ENCODE measurements around the gene PLEKHG5.

PLEKHG5 gene, protein sequence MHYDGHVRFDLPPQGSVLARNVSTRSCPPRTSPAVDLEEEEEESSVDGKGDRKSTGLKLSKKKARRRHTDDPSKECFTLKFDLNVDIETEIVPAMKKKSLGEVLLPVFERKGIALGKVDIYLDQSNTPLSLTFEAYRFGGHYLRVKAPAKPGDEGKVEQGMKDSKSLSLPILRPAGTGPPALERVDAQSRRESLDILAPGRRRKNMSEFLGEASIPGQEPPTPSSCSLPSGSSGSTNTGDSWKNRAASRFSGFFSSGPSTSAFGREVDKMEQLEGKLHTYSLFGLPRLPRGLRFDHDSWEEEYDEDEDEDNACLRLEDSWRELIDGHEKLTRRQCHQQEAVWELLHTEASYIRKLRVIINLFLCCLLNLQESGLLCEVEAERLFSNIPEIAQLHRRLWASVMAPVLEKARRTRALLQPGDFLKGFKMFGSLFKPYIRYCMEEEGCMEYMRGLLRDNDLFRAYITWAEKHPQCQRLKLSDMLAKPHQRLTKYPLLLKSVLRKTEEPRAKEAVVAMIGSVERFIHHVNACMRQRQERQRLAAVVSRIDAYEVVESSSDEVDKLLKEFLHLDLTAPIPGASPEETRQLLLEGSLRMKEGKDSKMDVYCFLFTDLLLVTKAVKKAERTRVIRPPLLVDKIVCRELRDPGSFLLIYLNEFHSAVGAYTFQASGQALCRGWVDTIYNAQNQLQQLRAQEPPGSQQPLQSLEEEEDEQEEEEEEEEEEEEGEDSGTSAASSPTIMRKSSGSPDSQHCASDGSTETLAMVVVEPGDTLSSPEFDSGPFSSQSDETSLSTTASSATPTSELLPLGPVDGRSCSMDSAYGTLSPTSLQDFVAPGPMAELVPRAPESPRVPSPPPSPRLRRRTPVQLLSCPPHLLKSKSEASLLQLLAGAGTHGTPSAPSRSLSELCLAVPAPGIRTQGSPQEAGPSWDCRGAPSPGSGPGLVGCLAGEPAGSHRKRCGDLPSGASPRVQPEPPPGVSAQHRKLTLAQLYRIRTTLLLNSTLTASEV

DNA sequence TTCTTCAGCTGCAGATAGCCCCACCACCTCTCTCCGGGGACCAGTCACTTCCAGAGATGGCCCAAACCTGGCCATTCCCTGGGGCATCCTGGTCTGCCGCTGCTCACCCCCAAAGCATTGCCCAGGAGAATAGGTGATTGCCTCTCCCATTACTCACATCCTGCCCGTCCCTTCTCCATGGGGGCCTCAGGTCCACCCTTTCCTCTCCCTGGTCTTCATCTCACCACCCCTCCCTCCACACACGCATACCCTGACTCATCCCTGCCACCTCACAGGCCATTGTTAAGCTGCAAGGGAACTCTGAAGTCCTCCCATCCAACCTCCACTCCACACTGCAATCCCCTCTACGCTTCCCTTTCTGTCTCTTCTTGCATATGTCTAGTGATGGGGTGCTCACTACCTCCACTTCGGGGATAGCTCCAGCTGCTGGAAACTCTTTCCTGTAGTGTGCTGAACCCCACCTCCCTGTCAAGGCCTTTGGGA lies at the start of gene PLEKHG5:
Gene PLEKHG5, minus strand, starts transcription at position 188 of the 483 bp plus-strand sequence. CDS start 14,096 bp downstream, outside the sequence.
- no peak for DNase-seq (ENCODE audit: low read depth)

DNA sequence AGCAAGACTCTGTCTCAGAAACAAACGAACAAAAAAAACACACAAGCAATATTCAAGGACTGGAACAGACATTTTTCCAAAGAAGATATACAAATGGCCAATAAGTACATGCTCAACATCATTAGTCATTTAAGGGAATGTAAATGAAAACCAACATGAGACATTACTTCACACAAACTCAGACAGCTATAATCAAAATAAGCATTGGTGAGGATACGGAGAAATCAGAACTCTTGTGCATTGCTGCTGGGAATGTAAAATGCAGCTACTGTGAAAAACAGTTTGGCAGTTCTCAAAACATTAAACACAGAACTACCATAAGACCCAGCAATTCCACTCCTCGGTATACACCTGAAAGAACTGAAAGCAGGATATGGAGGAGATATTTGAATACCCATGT lies 47.5 kb upstream of the PLEKHG5 start:
- no peak for DNase-seq (ENCODE audit: low read depth)

DNA sequence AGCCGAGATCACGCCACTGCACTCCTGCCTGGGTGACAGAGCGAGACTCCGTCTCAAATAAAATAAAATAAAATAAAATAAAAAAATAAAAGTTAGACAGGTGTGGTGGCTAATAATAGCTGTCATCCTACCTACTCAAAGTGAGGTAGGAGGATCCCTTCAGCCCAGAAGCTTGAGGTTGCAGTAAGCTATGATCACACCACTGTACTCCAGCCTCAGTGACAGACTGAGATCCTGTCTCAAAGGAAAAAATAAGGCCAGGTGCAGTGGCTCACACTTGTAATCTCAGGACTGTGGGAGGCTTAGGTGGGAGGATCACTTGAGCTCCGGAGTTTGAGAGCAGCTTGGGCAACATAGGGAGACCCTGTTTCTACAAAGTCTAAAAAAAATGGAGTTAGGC lies 44.8 kb upstream of the PLEKHG5 start:
- no peak for DNase-seq (ENCODE audit: low read depth)

DNA sequence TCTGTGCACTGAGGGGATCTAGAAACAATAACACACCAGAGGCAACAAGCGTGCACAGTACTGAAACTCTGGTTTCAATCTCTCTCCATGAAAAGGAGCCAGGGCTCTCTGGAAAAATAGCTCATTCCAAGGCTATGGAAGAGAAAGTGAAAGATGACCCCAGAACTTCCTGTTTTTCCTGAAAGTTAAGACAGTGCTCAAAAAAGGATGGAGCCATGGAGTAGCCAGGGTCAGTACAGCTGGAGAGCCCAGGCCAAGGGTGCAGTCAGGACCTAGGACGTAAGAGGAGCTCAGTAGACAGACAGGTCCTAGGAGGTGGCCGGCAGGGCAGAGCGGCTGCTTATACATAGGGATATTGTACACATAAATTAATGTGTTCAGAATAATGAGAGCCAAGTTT lies 43.7 kb upstream of the PLEKHG5 start:
- no peak for DNase-seq (ENCODE audit: low read depth)

DNA sequence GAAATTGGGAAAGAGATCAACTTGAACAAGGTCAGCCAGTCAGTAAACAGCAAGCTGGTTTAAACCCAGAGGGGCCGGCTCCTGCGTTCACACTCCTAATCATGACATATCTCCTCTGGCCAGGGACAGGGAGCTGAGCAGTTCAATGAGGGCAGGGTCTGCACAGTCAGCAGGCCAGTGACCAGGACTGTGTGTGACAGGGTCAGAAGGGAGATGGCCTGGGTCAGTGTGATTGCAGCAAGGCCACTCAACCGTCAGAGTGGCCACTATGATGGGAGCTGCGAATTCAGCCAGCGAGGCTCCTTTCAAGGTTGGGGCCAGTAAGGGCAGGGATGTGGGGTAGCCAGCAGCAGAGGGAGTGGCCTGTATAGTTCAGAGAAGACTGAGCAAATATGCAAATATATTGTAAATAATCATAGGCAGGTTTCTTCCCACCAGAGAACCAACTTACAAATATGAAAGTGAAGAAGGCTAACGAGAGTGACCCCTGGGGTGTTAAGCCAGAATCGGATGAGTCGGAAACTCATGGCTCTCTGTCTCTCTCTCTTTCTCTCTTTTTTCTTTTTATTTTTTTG lies 42.9 kb upstream of the PLEKHG5 start:
- DNase-seq (ENCODE audit: low read depth) = no peak

DNA sequence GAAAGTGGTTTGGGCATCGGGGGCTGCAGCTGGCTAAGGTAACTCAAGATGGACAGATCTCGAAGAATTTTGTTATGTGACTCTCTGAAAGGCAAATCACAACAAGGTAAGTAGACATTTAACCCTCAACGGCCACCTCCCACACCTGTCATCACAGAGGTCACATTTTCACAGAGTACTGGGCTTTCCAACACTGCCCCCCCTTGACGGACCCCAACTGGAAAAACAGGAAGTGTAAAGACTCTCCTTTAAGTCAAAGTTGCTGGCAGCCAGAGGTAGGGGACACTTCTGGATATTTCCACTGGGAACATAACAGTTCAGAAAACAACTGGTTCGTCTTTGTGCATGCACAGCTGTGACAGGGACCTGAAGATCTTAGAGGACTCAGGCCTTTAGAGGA lies 40.5 kb upstream of the PLEKHG5 start:
- DNase-seq (ENCODE audit: low read depth) = no peak

DNA sequence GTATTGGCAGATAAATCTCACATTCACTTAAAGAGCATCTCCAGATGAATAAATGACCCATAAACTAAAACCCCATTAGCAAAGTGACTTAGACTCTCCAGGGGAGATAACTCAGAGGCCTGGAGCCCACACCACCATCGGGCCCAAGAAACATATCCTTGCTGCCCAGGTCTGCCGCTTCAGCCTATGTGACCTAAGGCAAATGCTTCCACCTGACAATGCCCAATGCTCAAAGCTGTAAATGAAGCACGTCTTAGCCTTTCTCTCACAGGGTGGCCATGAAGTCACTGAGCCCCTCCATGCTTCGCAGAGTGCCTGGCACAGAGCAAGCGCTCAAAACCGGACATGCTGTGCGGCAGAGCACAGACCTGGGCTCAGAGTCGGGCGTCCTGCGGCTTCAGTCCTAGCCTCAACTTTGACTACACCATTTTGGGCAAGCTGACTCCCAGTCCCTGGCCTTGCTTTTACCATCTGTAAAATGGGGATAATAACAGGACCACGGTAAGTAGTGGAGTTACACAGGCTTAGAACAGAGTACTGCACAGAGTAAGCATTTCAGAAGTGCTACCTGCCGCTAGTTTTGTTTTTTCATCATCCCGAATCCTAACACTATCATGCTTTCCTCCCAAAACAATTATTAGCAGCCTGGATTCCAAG lies 39.2 kb upstream of the PLEKHG5 start:
- no peak for DNase-seq (ENCODE audit: low read depth)

DNA sequence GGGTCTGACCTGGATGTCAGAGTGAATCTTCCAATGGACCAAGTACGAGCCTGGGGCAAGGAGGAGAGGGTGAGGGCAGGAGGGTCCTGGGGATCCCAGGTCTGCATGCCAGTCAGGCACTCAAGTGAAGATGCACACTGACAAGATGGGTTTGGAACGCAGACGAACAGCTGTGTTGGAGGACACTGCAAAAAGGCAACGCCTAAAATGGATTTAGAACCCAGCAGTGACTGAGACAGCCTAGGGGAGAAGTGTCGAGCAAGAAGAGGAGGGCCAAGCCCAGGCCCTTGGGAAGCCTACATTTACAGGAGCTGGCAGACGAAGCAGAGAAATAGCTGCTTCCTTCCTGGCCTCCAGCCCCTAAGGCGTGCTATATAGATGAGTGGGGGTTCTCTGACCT lies 37.0 kb upstream of the PLEKHG5 start:
- no peak for DNase-seq (ENCODE audit: low read depth)

DNA sequence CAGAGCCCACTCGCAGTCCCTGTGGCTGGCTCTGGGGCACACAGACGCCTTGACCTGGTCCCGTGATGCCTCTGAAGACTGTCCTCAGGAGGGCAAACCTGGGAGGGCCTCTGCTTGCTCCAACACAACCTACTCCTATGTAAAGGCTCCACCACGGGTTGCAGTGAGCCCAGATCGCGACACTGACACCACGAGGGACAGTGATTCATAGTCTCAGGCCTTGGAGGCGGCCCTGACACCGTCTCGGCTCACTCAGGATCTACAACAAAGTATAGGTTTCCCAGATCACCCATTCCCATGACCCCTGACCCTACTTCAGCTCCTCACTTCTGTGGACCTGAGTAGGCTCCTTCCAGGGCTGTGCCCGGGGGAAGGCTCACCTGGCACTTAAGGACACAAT lies 34.8 kb upstream of the PLEKHG5 start:
- DNase-seq (ENCODE audit: low read depth) = no peak

DNA sequence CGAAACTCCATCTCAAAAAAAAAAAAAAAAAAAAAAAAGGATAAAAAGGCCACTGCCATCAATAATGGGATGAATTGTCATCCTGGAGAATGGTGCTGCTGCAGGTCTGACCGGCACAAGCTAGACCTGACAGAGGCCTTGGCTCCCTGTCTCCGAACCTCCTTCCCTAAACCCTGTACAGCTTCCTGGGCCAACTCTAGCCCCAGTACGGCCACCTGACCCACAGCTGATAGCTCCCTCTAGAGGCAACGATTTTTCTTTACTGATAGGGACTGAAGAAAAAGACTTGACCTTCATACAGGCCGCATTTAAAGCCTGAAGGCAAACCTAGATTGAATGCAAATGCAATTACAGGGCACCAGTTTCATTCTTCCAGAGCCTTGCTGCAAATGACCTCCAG lies 32.1 kb upstream of the PLEKHG5 start:
- no peak for DNase-seq (ENCODE audit: low read depth)

DNA sequence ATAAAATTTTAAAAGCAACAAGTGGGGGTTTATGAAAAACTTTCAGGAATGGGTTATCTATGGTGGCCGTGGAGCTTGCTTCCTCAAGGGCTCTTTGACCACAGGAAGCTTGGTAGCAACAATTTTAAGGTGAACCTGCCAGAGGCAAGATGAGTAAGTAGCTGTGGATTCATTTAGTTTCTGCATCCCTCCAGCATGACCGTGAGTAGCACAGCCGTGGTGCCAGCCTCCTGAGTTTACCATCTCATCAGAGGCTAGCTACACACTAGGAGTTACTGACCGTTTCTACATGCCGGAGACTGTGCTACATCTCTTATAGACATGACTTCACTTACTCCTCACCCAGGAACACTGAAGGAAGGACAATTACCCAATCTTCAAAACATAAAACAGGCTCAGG lies 30.1 kb upstream of the PLEKHG5 start:
- DNase-seq (ENCODE audit: low read depth) = no peak

DNA sequence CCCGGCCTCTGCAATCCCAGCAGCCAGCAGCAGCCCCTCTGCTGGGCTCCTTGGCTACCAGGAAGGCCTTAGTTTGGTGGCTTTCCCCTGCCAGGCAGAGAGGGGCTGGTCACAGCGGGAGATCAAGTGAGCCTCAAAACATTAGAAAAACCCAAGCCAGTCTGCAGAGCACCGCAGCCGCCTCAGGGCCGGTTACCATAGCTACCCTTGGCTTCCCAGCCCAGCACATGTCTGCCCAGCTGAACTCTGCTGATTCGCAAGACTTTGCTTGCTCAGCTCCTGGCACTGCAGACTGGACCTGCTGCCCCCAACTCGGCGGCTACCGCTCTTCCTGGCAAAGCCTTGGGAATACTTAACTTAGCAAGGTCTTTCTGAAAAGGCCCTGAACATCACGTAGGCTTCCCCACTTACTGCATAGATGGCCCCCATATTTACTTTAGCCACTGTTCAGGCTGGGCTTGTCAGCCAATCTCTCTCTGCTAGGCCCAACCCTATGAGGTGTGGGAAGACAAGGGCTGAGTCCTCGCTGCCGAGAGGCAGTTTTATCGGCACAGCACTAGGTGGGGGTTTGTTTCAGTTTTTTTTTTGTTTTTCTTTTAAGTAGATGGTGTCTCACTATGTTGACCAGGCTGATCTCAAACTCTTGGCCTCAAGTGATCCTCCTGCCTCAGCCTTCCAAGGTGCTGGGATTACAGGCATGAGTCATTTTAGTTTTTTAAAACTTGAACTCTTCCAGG lies 28.6 kb upstream of the PLEKHG5 start:
- no peak for DNase-seq (ENCODE audit: low read depth)

DNA sequence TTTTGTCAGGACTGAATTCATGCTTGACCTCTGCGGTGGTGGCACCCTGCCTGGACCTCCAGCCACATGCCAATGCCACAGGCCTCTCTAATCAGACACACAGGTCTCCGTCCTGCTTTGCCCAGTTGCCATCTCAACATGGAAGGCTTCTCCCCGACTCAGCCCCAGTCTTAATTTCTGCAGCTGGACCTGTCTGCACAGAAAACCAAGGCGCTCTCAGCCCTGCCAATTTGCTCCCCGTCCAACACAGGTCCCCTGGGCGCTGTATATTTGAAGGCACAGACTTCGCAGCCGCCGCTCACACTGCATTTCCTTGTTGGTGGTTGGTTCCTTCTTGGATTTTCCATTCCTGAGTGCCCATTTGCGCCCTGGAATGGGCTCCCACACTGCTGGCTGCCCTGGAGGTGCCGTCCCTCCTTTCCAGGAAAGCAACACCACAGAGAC lies 28.0 kb upstream of the PLEKHG5 start:
- no peak for DNase-seq (ENCODE audit: low read depth)

DNA sequence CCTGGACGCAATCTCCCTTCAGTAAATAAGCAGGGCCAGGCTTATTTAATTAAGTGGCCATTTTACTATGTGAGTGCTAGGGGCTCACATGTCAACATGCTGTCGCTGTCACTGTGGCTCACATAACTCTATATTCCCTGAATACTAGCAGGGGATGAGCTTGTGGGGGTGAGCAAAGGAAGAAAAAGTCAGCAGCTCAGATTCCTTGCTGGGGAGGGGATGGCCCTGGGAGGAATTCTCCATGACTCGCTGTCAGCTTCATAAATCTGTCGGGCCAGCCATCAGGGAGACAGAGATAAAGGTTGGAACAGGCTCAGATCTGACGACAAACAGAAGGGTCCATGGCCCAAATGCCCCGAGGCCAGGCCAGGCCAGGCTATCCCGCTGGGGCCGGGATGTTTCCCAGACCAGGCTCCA lies 26.0 kb upstream of the PLEKHG5 start:
- no peak for DNase-seq (ENCODE audit: low read depth)

DNA sequence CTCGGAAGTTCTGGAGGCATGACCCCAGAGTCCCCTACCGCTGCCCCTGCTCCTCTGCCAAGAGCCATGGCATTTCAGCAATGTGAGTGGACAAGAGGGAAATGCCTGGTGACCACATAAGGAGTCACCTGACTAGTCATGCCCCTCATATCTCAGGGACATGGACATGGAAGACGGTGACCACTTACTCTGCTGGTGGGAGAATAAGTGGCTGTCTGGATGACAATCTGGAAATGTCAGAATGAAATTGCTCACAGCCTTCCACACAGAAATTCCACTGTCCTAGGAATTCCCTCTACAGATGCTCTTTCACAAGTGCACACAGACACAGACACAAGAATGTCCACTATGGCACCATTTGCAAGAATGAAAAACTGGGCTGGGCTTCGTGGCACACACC lies 24.3 kb upstream of the PLEKHG5 start:
- no peak for DNase-seq (ENCODE audit: low read depth)

DNA sequence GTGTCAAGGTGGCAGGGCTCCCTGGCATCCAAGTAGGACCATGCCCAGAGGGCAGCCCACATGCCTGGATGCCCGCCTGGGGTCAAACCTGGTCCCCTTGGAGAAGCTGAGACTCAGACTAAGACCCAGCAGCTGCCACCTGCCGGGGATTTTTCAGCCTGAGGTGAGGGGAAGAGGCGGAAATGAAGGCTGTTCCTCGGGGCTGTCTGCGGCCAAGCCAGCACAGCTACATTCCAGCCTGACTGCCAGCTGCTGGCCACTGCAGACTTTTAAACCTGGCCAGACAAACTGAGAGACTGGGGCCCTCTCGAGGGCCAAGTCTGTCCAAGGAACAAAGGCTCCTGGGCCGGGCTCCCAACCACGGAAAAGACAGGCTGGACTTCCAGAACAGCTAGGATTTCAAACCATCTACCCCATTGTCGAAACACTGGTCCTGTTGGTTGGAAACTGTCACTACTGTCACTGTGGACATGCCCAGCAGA lies 21.9 kb upstream of the PLEKHG5 start:
- DNase-seq (ENCODE audit: low read depth) = no peak

DNA sequence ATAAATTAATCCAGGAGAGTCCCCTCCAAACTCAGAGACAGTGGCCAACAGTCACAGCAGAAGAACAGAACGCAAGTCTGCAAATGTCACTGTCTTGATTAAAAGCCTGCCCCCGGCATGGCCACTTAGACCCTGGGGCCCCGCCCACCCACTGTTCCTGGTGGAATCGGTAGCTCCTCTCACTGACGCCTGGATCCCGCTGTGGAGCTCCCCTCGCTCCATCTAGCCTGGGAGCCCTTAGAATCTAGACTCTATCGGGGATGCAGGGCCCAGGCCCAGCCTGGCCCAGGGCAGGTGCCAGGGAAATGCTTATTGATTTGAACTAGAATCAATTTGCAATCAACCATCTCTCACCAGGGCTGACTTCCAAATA lies 21.4 kb upstream of the PLEKHG5 start:
- no peak for DNase-seq (ENCODE audit: low read depth)

DNA sequence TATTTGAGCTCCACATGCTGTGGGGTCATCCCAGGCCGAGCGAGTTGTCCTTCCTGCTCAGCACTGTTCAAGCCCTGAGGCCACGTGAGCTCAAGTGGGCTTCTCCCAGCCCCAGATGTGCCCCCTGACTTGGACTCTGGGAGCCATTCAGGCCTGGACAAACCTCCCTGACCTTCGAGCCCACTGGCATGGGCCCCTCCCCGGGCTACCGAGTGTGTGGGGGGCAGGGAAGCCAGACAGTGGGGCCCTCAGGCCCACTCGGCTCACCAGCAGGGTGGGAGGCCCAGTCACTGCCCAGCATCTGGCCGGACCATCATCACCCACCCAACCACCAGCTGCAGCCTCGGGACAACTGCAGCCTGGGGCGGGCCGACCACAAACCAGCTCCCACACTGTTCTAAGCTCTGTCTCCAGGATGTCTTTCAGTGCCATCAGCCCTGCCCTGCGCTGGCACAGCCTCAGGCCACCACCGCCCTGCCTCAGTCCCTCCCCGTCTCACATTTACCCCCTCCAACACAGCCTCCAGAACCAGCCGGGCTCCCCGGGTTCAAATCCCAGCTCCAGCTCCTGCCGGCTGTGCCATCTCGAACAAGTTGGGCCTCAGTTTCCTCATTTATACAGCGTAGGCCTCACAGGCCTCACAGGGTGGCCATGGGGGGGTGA lies 20.9 kb upstream of the PLEKHG5 start:
- DNase-seq (ENCODE audit: low read depth) = no peak

DNA sequence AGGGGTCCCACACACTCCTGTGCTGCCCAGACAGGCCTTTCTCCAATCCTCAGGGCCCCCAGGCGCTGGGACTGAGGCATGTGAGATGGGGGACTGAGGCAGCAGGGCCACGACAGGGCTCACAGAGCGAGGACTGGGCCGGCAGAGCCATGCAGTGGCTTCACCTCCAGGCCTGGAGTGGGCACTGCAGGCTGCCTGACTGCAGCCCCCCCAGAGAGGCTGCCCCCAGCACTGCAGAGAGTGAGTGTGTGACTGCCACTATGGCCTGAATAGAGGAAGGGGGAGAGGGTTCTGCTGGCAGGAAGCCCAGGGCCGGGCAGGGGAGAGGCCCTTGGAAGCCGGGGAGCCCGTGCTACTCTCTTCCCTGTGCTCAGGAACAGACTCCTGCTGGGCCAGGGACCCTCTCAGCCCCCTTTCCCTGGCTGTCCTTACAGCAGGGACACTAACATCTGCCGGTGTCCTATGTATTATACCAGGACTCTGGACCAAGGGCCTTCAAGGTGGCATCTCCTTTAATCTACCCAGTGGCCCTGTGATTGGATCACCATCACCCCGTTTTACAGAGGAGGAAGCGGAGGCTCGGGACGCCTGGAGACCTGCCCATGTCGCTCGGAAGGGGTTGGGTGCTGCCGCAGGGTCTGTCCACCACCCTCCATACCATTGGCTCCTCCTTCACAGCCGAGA lies 20.2 kb upstream of the PLEKHG5 start:
- DNase-seq (ENCODE audit: low read depth) = no peak

DNA sequence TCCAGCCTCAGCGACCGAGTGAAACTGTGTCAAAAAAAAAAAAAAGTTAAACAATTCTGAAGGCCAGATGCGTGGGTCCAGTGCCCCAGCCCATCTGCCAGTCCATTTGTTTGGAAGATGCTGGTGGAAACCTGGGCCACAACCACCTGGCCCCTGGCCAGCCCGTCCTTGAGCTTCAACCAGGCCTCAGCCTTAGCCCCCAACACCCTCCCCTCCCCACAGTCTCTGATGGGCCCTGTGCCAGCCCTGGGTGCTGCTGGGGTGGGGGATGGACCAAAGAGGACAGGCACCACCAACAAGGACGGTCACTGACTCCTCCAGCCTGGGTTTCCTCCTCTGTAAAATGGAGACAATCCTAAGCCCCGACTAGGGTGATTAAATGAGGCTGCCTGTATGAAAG lies 19.6 kb upstream of the PLEKHG5 start:
- DNase-seq (ENCODE audit: low read depth) = no peak
